HuH-7.5 (cell line): Measurements from ENCODE around the gene PACSIN2.

ENCODE experiments used
- DNase-seq: peaks from one replicate; pipeline ENCODE4 v3.0.0; 2011; ENCODE audit warnings: low spot score

The PACSIN2 gene

DNA sequence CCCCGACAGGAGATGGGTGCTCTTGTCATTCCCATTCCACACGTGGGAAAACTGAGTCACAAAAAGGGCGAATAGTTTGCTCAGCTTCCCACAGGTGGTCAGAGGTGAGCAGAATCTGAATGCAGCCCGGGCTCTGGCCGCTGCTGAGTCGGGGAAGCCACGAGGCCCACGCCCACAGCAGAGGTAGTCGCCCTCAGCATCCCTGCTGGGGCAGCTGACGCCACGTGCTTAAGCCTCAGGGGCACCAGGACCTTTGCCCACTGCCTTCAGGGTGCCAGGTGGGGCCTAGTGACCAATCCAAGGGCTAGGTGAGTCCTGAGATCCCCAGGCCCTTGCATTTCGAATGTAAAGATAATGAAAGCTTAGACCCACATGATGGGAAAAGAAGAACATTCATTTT, 133.7 kb downstream of the PACSIN2 start:
- DNase-seq, result no peak

DNA sequence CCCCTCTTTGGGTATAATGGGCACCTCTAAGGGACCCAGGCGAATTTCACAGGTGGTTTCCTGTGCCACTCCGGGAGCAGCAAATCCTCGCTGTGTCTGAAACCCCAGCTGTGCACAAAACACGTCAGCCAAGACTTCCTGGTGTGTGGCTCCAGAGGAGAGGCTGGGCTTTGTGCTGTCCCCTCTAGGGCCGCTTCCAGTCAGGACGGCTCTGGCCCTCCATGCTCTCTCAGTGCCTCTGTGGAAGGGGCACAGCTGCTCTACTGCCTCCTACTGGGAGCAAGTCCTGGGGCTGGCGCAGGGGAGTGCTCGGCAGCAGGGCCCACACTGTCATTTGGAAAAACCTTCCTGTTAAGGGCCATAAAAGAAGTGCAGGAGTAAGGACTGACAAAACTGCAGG, 134.1 kb downstream of the PACSIN2 start:
- no peak for DNase-seq

DNA sequence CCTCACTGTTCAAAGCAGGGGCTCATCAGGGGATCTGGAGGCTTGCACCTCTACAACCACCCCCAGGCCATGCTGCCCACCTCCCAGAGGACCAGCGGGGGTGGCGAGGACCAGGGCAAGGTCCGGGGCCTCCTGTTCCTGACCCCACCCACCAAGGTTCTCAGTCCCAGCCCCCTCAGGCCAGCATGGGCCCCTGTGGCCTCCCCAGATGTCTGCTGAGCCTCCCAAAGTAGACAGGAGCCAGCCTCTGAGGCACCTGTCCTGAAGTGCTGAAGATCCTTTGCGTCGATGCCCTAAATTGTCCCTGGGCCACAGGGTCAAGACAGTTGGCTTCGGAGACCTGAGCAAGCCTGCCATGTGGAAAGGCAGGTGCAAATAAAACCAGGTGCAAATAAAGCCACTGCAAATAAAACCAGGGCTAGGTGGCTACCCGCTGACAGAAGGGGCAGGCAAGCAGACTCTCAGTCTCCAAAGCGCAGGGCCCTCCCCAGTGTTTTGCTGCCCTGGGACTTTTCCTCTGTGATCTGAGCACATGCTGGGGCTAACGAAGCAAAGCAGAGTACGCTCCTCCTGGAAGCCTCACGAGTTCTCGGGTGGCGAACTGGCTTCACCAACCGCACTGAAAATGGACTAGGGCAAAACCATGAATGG, 135.5 kb downstream of the PACSIN2 start:
- no peak for DNase-seq

DNA sequence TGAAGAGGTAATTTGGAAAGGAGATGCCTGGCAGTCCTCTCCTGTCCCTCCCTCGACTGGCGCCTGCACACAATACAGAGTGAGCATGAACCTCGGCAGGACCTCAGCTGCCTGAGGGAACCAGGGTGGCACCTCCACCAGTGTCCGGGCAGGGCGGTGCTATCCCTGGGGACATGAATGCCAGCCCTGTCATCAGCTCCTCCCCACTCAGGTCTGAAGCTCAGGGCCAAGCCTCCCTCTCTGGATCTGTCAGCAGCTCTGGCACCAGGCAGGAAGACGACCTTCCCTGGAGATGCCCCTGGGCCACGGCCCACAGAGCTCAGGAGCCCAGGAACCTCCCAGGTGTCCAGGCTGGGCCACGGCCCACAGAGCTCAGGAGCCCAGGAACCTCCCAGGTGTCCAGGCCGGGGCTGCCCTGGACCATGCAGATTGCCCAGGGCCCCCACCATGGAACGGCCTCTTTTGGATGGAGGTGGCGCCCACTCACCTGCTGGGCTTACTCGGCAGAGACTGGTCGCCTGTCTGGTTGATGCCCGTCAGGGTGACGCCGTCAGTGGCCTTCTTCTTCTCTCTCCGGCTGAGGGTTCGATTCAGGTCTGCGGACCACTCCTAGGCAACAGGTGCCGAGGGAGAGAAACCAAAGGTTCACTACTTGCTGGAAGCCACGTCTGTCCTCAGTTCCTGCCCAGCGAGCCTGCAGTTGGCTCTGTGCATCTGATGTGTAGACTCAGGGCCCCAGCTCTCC, 136.2 kb downstream of the PACSIN2 start:
- DNase-seq, result no peak

DNA sequence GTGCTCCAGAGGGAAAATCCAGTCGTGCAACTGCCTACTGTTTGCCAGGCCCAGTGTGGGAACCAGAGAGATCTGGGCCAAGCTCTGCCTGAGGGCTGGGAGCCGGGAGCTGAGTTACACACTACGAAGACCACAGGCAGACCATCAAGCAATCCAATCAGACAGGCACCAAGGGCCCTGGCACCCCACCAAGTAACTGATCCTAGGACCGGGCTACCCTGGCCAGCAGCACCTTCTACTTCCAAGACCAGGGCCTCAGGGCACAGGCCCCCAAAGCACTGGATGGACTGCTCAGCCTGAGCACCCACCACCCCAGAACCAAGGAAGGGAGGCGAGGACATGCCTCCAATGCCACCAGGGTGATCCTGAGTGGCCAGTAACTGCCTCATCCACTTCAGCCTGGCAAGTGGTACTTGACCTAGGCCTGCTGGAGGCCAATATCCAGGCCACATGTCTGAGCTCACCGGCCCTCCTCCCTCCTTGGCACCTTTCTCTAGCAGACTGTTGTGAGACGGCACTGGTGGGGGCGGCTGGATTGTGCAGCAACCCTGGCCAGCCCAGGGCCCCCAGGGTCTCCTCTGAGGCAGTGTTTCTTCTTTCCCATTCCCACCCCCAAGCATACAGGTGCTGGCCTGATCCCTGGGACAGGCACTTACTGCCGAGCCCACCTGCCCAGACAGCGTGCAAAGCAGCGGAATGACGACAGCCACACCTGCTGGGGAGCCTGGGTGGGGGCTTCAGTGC, 137.2 kb downstream of the PACSIN2 start:
- no peak for DNase-seq

DNA sequence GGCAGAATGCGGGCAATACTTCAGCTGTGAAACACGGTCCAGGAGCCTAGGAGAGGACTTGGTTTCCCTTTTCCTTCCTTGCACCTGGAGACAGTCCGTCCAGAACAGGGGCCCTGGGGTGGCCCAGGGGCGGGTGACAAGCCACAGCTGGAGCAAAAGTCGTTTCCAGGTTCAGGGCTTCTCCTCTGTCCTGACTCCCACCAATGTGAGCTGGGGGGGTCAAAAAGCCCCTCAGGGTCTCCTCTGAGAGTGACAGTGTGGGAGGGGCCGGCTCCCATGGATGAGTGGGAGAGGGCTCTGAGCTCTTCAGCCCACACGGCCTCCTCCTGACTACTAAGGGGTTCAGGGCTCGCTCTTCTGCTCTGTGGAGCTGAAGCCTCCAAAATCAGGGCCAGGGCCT, 137.8 kb downstream of the PACSIN2 start:
- no peak for DNase-seq

DNA sequence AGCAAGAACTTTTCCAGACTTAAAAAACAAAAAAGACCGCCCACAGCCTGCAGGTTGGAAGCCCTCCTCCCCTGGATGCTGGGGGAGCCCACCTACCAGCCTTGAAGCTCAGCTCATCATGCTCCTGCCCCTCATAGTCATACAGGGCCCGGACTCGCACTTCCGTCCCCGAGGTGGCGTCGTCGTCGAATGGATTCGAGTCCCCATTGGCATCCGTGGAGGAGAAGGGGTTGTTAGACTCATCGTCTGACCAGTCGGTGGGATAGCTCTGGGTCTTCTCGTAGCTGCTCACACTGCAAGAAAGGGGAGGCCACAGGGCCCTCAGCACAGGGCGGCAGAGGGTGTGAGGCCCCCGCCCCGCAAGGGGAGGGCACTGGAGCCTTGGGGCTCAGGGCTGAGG, 138.9 kb downstream of the PACSIN2 start:
- DNase-seq, result no peak

DNA sequence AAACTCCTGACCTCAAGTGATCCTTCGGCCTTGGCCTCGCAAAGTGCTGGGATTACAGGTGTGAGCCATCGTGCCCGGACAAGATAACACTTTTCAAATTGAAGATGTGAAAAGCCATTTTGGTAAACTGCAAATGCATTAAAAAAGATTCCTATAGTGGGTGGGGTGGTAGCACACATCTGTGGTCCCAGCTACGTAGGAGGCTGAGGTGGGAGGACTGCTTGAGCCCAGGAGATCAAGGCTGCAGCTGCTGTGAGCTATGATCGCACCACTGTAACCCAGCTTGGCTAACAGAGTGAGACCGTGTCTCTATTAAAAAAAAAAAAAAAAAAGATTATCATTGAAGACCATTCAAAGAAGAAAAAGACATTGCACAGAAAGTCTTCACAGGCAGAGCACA, 140.9 kb downstream of the PACSIN2 start:
- DNase-seq, result no peak

DNA sequence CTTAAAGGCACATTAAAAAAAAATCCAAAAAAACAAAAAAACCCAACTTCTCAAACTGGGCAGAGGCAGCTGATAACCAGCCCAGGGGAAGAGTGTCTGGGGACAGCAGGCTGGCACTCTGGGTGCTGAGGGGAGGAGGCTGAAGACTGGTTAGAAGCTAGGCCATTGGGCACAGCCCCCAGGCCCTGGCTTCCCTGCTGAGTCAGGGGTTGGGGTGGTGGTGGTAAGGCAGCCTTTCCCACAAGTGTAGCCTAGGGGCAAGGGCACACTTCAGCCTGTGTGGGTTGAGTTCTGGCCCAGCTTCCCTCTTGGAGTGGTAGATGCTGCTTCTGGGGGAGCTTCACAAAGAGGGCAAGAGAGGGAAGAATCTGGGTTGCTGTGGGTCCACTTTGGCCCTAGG, 141.6 kb downstream of the PACSIN2 start:
- no peak for DNase-seq

DNA sequence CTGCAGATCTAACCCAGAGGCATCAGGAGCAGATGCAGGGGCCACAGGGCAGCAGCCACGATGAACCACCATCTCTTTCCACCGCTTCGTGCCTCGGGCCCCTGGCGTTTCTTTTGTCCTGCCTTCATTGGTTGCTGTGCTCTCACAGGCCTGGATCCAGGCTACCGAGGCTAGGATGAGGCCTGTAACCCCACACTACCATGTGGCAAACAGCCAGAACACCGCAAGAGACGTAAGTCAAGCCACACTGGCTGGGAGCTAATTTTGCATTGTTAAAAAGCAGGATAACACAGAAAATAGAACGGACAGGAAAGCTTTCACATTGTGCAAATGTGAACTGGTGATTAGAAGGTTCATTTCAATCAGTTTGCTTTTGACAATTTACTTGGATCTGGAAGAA, 142.1 kb downstream of the PACSIN2 start:
- DNase-seq, result no peak

DNA sequence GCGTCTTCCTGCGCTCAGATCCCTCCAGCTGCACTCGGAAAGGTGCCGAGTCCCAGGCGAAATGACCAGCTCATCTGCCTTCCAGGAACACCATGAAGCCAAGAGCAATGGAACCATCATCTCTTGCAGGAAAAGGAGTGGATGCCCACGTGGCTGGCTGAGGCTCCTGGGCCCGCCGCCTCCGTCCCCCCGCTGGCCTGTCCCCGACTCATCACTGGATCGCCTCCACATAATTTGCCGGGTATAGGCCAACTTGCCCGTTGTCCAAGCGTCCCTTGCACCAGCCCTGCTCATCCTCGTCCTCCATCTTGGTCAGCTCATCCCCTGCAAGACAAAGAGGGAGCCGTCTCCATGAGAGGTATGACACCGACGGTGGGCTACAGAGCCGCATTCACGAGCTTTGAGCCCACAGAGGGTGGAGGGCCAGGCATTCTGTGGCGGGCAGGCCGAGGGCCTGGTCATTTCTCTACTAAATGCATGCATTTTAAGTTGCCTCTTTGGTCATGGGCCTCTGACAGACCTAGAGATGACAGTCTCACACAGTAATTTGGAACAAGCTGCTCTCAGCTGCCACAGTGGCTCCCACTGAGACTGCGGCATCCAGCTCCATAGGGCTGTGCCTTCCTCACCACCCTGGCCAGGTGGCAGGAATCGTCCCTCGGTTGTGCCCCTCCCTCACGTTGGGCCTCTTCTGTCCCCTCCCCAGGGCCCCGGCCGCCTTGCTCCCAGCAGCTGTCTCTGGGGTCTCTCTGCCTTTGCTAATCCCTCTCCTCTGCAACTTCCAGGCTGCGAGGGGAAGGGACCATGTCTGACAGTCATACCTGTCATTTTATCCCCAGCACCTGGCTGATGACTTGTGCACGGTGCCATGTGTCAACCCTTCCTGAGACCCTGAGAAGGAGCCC, 143.6 kb downstream of the PACSIN2 start:
- no peak for DNase-seq

DNA sequence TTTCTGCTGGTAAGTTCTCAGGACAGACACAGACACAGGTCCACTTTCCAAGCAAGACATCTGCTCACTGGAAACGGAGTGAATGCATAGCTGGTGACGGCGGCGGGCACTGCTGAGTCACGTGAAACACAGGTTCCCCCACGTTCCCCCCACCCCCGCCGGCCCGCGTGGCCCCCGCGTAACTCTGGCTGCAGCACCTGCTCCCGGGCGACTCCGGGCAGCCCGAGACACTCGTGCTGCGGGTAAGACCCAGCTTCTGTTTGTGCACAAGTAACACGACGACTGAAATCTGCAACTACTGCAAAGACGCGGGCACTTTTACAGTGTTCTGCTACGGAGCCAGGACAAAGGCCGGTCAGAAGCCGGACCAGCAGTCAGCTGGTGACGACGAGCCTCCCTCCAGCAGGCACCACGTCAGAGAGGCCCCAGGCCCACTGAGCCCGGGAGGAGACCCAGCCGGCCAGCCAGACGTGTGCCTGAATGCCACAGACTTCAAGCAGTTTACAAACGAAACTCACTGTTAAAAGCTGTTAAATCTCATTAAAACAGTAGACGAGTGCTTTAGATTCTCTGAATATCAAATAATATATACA, 145.0 kb downstream of the PACSIN2 start:
- DNase-seq, result no peak

DNA sequence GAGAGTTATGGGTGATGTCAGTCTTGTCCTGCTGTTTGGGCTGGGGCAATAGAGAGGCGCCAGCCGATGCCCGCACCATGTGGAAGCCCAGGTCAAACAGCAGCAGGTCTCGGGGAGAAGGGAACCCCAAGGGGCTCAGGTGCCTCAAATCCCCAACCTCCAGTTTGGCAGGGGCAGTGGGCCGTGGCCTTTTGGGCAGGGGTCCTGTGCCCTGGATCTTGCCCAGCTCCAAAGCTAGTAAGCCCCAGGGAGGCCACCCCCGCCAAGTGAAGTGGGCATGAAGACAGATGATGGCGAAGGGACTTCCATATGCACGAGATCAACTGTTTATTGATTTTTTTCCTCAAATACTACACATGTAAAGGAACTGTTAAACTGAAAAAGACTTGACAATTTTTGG, 145.5 kb downstream of the PACSIN2 start:
- DNase-seq, result no peak

DNA sequence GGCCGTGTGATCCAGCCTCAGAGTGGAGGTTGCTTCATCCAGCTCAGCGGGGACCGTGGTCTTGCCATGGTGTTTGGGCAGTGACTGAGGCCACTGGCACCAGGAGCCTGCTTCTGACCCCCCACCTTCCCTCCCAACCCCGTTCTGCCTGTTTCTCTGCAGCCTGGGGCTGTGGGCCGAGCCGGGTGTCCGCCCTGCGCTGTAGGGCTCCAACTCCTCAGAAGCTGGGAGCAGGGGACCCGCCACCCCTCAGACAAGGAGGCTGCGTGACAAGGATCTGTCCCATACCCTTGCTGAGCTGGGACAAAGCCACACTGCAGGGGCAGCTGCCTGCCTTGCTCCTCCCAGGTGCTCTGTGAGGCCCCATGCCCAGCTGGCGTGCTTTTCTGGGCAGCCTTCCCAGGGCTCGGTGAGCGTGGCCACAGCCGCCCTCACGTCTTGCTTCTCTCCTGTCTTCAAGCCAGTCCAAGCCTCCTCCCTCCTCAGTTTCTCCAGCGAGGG, 146.1 kb downstream of the PACSIN2 start:
- DNase-seq, result no peak

DNA sequence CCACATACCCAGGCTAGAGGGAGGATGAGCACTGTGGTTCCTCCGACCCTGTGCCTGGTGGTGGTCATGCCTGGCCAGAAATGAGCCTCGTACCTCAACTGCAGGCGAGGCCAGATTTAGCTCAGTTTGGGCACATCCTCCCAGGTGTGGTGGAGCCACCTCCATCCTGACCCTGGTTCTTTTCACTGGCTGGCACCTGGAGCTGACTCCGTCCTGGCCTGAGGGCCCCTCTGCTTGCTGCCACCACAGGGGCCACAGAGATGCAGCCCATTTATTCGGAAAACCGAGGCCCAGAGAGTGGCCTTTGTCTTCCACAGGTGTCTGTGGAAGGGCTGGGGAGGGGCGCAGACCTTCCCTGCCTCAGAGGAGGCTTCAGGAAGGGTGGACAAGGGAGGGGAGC, 148.8 kb downstream of the PACSIN2 start:
- DNase-seq, result no peak

DNA sequence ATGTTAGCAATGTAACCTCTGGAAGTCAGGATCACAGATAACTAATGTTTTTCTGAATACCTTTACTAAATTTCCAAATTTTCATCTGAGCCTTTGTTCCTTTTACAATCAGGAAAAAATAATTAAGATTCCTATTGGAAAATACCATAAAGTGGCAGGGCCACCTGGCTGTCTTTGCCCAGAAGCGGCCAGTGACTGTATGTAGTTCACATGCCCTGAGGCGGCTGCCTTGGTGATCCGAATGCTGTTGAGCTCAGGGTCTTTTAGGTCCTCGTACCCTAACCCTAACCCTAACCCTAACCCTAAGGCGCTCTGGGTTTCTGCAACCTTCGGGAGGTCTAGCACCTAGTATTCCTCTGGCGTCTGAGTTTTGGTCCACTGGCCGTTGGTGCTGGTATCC, 149.4 kb downstream of the PACSIN2 start:
- no peak for DNase-seq

DNA sequence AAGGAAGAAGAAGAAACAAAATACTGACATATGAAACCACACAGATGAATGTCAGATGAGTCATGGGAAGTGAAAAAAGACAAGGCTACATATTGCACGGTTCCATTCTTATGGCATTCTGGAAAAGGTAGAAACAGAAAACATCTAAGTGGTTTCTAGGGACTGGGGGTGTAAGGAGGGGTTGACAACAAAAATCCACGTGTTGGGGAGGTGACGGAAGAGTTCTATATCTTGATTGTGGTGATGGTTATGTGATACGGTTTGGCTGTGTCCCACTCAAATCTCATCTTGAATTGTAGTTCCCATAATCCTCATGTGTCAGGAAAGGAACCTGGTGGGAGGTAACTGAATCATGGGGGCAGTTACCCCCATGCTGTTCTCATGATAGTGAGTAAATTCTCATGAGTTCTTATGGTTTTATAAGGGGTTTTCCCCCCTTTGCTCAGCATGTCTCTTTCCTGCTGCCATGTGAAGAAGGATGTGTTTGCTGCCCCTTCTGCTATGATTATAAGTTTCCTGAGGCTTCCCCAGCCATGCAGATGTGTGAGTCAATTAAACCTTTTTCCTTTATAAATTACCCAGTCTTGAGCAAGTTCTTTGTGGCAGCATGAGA, 151.5 kb downstream of the PACSIN2 start:
- DNase-seq, result no peak

DNA sequence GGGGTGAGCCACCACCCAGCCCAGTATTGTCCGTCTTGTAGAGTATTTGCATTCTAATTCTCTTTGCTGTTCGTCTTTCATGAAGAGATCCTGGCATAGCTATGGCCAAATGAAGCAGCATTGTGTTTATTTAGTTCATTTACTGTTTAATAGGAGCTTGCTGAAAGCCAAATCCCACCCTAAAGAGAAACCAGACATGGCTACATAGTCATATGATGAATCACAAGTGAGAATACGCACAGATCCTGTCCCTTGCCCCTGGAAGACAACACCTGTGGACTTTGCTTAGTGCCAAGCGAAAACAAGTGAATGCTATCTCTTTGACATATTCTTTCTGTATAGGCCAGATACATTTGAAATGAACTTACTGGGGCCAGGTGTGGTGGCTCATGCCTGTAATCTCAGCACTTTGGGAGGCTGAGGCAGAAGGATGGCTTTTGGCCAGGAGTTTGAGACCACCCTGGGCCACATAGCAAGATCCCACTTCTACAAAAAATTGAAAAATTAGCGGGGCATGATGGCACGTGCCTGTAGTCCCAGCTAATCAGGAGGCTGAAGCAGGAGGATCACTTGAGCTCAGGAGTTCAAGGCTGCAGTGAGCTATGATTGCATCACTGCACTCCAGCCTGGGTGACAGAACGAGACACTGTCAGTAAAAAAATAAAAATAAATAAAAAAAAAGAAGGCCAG, 152.8 kb downstream of the PACSIN2 start:
- DNase-seq, result no peak

DNA sequence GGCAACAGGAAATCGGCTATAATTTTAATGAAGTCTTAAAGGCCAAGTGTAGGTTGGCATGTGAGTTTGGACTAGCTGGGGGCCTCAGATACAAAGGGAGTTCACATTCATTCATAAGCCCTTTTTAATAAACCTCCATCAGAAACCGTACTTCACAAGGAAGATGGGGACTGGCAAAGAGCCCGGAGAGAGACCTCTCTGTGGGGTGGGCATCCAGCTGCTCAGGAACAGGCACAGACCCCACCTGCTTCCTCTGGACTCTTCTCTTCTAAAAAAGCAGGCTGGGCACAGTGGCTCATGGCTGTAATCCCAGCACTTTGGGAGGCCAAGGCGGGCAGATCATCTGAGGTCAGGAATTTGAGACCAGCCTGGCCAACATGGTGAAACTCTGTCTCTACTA, 154.0 kb downstream of the PACSIN2 start:
- no peak for DNase-seq

DNA sequence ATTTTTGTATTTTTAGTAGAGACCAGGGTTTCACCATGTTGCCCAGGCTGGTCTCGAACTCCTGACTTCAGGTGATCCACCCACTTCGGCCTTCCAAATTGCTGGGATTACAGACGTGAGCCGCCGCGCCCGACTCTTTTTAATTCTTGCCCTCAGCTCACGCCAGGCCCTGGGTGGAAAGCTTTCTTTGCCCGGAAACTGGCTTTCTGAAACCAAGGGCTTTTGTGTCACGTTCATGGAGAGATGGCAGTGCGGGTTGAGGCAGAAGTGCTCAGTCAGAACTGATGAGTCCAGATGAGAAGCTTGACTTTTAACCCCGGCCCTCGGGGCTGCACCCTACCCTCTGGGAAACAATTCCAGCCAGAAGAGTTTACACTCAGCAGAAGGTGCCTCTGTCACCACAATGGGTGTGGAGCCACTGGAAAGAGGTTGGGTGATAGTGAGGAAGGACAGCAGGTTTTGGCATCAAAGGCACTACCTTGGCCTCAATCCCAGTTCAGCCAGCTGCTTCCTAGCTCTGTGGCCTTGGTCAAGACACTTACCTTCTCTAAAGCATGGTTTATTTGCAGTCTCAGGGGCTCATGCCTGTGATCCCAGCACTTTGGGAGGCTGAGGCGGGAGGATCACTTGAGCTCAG, 157.0 kb downstream of the PACSIN2 start:
- no peak for DNase-seq
